Heart left ventricle (tissue), 13 donors: ENCODE results near the gene M6PR.
"Not testable (repeated sequence)": the region's sequence is repeated elsewhere in the genome, so short reads cannot be mapped to it uniquely, and the experiment has no call there.

ENCODE experiments used
- CTCF ChIP-seq, 12 donors: fragments of 200-600 bp; sonication (generic) in 4 of 12; IDR thresholded peaks; one replicate each; pipeline versions ENCODE4 v1.5.0 to v1.8.0; 2018 to 2022; ENCODE audit warnings: antibody characterized with exemption in 12 of 12, mild to moderate bottlenecking in 5 of 12
- POLR2A ChIP-seq, 2 donors: fragments of 450-650 bp; IDR thresholded peaks; one replicate each; pipeline ENCODE4 v1.6.1; 2017; ENCODE audit warnings: antibody characterized with exemption in 2 of 2, mild to moderate bottlenecking in 2 of 2, moderate library complexity in 2 of 2
- donor health status: ischemic (EF 13 %, LVEDD 7.1; RV severe dilation, severe dysfunction).
- donor health status: DM: no; HTN: yes; CAD: no.
- donor health status: DM: no; HTN: no; CAD: no.
- donor health status: ischemic (EF 25% LVEDD 6.9; RV normal size, moderate dysfunction).
- donor health status: ischemic (EF 25% LVEDD 5.7; RV mildly dilated, moderate dysfunction).
- donor health status: ischemic (EF 35%, LVEDD 5.7; RV mildly dilated, moderate dysfunction).
- donor health status: nonischemic (EF 11% LVEDD 7.7; RV severe dilation, severe dysfunction).
- donor health status: DM: yes; HTN: yes; CAD: no.
- donor health status: PGD.
- donor health status: ischemic (EF 29% LVEDD 5.4; RV normal size, mild dysfunction).
- donor health status: nonischemic (EF 23%, LVEDD 6.1; RV moderate dilation, normal function).

DNA sequence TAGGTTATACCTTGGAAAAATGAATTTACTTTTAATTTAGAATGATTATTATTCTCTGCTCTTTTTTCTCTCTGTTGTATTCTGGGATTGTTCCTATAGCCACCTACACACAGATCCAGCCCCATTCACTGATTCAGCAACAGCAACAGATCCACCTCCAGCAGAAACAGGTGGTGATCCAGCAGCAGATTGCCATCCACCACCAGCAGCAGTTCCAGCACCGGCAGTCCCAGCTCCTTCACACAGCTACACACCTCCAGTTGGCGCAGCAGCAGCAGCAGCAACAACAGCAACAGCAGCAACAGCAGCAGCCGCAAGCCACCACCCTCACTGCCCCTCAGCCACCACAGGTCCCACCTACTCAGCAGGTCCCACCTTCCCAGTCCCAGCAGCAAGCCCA lies 17.0 kb downstream of the M6PR start:
- TF ChIP-seq CTCF, POLR2A (IDR thresholded peaks at IDR 0.05): not testable (repeated sequence)
